NCI-H2171 treated with DMSO at 0.1 percent for 48 hours (cell line): Measurements from ENCODE around the gene VTI1A.
"Not testable (repeated sequence)": the region's sequence is repeated elsewhere in the genome, so short reads cannot be mapped to it uniquely, and the experiment has no call there.

Source experiments
- DNase-seq: peaks from one replicate; lab custom pipeline; 2025; lab: John Stamatoyannopoulos, UW

VTI1A gene

GRCh38 chr10:112588225-112588990, 141.4 kb downstream of the VTI1A start:
- DNase-seq: no peak

DNA sequence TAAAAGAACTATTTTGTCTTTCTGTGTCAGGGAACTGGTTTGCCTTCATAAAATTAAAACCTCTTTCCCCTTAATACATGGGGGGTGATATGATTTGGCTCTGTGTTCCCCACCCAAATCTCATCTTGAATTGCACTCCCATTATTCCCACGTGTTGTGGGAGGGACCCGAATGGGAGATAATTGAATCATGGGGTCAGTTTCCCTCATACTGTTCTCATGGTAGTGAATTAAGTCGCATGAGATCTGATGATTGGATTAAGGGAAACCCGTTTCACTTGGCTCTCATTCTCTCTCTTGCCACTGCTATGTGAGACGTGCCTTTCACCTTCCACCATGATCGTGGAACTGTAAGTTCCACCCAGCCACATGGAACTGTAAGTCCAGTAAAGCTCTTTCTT, 142.1 kb downstream of the VTI1A start:
- DNase-seq: no peak

DNA sequence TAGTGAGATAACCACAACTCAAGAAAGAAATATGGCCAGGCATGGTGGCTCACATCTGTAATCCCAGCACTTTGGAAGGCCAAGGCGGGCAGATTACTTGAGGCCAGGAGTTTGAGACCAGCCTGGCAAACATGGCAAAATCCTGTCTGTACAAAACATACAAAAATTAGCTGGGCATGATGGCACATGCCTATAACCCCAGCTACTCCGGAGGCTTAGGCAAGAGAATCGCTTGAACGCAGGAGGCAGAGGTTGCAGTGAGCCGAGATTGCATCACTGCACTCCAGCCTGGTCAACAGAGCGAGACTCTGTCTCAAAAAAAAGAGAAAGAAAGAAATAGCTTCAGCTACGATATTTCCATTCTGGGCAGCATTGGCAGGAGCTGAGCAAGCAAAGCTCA, 143.8 kb downstream of the VTI1A start:
- DNase-seq: not testable (repeated sequence)

DNA sequence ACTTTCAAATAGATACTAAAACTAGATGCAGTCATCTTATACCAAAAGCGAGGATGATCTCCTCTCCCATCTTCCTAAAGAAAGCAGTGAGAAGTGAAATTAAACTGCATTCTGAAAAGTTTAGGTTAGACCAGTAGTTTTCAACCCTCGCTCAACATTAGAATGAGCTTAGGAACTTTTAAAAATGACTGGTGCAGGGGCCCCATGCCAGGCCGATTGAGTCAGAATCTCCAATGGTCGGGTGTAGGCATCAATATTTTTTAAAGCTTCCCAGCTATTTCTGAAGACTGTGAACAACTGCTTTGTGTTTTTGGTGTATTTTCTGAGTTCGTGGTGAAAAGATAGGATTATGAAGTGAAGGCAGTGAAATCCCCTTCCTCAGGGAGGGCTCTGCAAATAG, 146.0 kb downstream of the VTI1A start:
- DNase-seq: no peak

GRCh38 chr10:112601214-112602090, 154.4 kb downstream of the VTI1A start:
- no peak for DNase-seq

DNA sequence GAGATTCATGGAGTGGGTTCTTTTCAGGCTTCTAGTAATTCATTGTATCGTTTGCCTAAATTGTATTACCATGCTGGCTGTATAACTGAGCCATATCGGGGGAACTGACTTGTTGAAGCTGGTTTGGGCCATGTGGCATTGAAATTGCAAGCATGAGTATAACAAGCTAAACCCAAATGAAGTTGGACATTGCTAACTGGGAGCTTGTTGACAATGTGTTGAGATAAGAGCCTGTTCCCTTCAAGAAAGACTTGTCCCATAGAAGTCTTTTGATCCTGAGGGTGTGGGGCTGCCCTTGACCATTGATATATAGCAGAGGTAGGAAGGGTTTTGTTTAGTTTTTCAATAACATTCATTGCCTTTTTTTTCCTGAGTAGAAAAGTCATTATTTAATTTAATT, 156.0 kb downstream of the VTI1A start:
- DNase-seq: no peak

DNA sequence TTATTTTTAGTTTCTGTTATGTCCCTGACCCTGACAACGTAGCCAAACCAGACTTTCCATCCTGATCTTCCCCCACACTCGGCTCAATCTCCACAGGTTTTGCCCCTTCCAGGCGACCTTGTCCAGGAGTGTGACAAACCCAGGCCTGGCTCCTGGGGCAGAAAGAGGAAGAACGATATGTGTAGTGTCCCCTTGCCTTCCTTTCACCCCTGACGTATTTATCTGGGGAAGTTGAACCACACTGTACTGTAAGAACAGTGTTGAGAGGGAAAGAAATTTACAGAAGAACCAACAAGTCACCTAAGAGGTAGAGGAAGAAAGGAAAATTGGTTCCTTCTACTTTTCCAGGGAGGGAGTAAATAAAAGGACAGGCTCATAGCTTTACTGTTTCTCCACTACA, 158.0 kb downstream of the VTI1A start:
- DNase-seq: no peak

GRCh38 chr10:112607506-112607905, 160.5 kb downstream of the VTI1A start:
- DNase-seq: no peak

DNA sequence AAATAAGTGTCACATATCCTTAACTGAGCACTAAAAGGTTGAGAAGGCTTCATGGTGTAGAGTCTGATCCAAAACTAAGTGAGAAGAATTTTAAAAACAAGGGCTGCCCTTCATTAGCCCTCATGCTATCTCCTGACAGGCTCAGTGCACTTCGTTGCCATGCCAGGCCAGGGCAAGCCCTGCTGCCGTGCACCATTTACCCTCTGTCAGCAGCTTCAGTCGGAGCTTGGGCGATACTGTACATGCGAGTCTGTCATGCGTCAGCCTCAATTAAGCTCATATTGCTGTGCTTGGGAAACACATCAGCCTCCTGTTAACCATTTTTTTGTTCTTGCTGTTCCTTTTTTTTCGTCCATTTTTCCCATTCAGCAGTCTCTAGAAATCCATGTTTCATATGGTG, 166.6 kb downstream of the VTI1A start:
- DNase-seq: no peak

DNA sequence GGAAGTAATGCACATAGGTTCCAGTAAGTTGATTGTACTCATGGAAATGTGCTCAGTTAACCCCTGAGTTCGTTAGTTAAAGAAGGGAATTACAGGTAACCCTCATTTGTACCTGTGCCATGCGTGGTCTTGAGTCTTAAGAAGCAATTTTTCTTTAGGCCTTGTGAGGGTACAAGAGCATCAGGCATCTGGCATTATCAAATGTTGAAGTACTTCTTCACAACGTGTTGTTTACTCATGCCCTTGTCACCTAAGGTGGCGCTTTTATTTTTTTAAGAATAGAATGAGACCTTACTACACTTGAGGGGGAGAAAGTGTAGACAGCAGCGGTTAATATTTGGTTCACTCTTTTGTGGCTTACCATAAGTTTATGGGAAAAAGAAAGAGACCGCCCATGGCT, 167.1 kb downstream of the VTI1A start:
- no peak for DNase-seq

DNA sequence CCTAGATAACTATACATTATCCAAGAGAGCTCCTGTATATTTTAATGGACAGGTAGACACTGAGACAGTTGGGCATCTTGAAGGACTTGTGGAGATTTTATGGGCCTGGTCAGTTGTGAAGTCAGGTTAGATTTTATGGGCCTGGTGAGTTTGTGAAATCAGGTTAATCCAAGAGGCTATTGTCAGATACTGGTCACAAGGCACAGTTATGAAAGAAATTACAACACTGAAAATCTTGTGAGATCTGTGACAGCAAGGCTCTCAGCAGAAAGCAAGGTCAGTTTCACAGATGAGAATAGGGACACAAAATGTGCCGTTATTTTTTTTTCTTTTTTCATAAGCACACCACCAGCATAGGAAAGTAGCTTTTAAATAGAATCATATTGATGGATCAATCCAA, 167.6 kb downstream of the VTI1A start:
- DNase-seq: no peak

GRCh38 chr10:112615269-112615668, 168.3 kb downstream of the VTI1A start:
- DNase-seq: no peak

DNA sequence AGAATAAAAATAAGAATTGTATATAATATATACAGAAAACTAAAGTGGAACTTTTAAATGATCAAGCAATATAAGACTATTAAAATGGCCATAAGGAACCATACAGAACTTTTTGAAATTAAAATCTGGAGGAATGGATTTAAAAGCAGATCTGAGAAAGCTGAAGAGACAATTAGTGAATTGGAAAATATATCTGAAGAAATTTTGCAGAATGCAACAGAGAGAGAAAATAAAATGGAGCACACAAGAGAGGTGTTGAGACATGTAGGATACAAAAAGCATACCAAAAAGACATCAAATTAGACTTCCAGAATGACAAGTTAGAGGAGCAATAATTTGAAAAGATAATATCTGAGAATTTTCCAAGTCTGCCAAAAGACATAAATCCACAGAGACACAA, 169.6 kb downstream of the VTI1A start:
- no peak for DNase-seq

DNA sequence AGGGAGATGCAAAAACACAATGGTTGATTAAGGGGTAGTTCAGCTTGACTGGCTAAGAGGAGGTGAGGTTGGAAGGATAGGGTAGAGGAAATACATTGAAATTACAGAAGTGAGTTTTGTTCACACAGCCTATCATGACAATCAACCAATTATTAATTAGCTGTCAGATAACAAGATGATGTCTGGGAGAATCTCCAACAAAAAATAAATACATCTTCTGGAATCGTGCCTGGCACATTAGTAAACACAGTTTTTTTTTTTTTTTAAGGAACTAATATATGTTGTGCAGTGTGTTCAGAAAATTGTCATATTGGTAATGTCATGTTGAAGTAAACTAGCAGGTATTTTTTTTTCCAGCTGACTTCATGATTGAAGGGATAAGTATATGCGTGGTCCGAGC, 171.8 kb downstream of the VTI1A start:
- no peak for DNase-seq

DNA sequence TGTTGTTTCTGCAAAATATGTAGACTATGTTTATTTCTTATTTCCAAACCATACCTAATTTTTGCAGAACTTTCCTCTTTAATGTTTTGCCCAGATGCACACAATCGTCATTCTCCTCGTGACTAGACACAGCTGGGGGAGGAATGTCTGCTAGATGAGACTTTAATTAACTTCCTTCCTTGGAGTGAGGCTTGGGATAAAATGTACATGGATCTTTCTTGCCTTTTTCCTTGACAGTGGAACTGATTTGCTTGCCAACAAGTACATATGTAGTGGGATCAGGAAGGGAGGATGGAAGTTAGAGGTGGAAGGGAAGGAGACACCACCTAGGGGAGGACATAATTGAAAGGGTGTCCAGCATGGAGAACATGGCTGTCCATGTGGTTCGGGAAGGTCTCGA, 172.5 kb downstream of the VTI1A start:
- DNase-seq: no peak

DNA sequence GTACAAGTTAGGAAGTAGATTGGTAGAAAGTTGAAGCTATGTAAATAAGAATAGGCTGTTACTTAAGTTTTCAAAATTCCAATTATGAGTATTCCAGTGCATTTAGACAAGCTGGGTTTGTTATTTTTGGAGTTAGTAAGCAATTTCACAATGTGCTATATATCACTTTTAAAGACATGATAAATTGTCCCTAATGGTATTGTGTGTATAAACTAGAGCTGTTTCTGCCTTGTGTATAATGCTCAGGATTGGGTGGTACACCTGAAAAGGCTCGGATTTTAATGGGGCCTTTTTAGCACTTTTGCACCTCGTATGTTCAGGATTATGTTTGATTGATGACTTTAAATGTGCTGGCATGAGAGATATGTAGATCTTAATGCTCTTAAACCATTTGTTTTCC, 175.8 kb downstream of the VTI1A start:
- no peak for DNase-seq

DNA sequence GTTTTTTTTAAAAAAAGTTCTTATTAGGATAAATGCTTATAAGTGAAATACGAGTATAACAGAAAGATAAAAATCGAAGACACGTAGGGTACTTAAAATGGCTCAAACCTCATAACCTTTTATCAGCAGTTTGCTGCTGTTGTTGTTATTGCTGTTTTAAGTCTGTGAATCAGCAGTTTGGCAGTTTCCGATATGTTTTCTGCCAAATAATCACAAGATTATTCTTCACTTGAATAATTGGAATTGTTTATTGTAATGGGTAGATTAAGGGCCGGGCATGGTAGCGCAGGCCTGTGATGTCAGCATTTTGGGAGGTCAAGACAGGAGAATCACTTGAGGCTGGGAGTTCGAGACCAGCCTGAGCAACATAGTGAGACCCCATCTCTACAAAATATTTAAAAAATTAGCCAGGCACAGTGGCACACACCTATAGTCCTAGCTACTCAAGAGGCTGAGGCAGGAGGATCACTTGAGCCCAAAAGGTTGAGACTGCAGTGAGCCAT, 177.6 kb downstream of the VTI1A start:
- DNase-seq: no peak

DNA sequence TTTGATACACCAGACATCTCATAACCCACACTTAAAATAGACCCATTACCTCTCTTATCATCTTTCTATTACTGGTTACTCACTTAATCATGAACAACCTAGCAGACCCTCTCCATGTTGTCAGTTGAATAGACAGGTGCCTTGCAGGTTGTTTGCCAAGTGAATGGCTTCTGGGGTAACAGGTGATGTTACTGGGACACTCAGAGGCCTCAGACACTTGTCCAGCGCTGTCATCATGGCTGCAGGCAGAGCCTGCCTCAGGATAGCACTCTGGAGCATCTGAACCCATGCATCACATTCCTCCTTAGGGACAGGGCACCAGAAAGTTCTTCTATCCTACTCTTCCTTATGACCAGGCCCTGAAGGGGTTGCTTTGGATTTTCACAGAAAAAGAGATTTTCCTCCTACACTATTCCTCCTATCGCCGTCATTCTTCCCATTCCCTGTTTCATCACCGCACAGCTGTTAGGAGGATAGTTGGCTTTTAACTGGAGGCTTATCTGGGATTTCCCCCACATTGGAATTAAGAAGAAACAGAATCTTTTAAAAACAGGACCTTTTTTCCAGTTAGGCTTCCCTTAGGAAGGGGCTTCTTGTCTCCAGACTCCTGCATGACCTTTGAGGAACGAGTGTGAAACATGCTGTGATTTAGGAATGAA, 182.1 kb downstream of the VTI1A start:
- DNase-seq: no peak

GRCh38 chr10:112631501-112632400, 184.7 kb downstream of the VTI1A start:
- no peak for DNase-seq

- no peak for DNase-seq
These were observed 187.2 kb downstream of the VTI1A start for GRCh38 chr10:112634096-112634830.

DNA sequence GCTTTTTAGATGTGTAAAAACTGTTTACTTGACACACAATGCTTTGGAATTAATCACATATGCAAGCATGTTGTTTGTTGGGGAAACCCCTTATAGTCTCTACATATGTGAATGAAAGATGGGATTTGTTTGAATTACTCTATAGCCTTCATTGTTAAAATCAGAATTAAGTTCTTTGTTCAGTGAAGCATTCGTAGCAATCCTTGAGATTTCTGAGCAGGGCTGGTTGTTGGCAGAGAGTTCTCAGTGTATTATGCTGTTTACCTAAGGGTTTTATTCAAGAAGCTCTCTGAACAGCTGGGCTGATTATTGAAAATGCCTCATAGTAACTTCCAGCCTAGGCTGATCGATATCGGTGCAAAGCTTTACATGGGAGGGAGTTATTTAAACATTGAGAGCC, 190.9 kb downstream of the VTI1A start:
- peak; percentile 1 for DNase-seq
